ENCODE data around the gene CEND1. TPM values are rescaled to one million over a fixed set of nuclear protein-coding genes. Genes with fewer than 3 reads are reported as not detected.

The CEND1 gene
- total RNA-seq, result 0.12 TPM

GRCh38 chr11:789943-790342 lies at the start of gene CEND1:
TSS of gene CEND1 (minus strand) at chr11:790090. CDS start at chr11:788576, 1,514 bp downstream.

GRCh38 chr11:832529-833113 lies 42.7 kb upstream of the CEND1 start, which contains the start of gene CD151:
TSS of gene CD151 (plus strand) at chr11:832952. CDS start at chr11:836070, 3,118 bp downstream.

GRCh38 chr11:827897-828192 lies 38.0 kb upstream of the CEND1 start, which contains the start of gene CRACR2B:
TSS of gene CRACR2B (plus strand) at chr11:827919. CDS start at chr11:828608, 689 bp downstream.

GRCh38 chr11:818396-819128 lies 28.7 kb upstream of the CEND1 start, which contains the start of gene PNPLA2:
TSS of gene PNPLA2 (plus strand) at chr11:818914. CDS start at chr11:819719, 805 bp downstream.

GRCh38 chr11:809287-810039 lies 19.6 kb upstream of the CEND1 start, which contains the start of gene RPLP2:
TSS of gene RPLP2 (plus strand) at chr11:809967. CDS start at chr11:810235, 268 bp downstream.

GRCh38 chr11:798093-798713 lies 8.3 kb upstream of the CEND1 start, which contains the start of gene SLC25A22:
TSS of gene SLC25A22 (minus strand) at chr11:798281. CDS start at chr11:795006, 3,275 bp downstream.

GRCh38 chr11:777288-778255 lies 12.3 kb downstream of the CEND1 start, which contains the start of gene GATD1:
TSS of gene GATD1 (minus strand) at chr11:777487. CDS start at chr11:777462, 25 bp downstream.

GRCh38 chr11:747158-748006 lies 42.5 kb downstream of the CEND1 start, which contains the start of gene TALDO1:
TSS of gene TALDO1 (plus strand) at chr11:747464. CDS start at chr11:747482, 18 bp downstream.

Small RNAs within 50 kb of the gene (small RNA-seq; reads per million reads assigned to genes)
- not detected for gene SNORA52 (ENCODE audit: low replicate concordance)

Other genes starting within 250 kb of the CEND1 start
- gene LMNTD2, start 229.4 kb downstream of the CEND1 start, total RNA-seq, result 2.3 TPM
- gene RASSF7, start 229.1 kb downstream of the CEND1 start, total RNA-seq, result 55.8 TPM
- gene PHRF1, start 213.6 kb downstream of the CEND1 start, total RNA-seq, result 29.7 TPM
- gene IRF7, start 174.1 kb downstream of the CEND1 start, total RNA-seq, result 18.1 TPM
- 21.3 TPM for gene CDHR5, start 165.1 kb downstream of the CEND1 start, total RNA-seq
- 7.6 TPM for gene SCT, start 162.9 kb downstream of the CEND1 start, total RNA-seq
- 1.3 TPM for gene DRD4, start 152.8 kb downstream of the CEND1 start, total RNA-seq
- gene DEAF1, start 94.9 kb downstream of the CEND1 start, total RNA-seq, result 27.9 TPM
- 16.8 TPM for gene TMEM80, start 94.3 kb downstream of the CEND1 start, total RNA-seq
- gene EPS8L2, start 83.9 kb downstream of the CEND1 start, total RNA-seq, result 137 TPM
- 118 TPM for gene TALDO1, start 42.6 kb downstream of the CEND1 start, total RNA-seq
- 67.5 TPM for gene GATD1, start 12.6 kb downstream of the CEND1 start, total RNA-seq
- gene SLC25A22, start 8.2 kb upstream of the CEND1 start, total RNA-seq, result 10.7 TPM
- 19.7 TPM for gene PIDD1, start 15.1 kb upstream of the CEND1 start, total RNA-seq
- gene RPLP2, start 19.9 kb upstream of the CEND1 start, total RNA-seq, result 558 TPM
- gene PNPLA2, start 28.8 kb upstream of the CEND1 start, total RNA-seq, result 76.7 TPM
- 12.9 TPM for gene CRACR2B, start 37.8 kb upstream of the CEND1 start, total RNA-seq
- 153 TPM for gene CD151, start 42.9 kb upstream of the CEND1 start, total RNA-seq
- 39.9 TPM for gene POLR2L, start 52.4 kb upstream of the CEND1 start, total RNA-seq
- 75.3 TPM for gene TSPAN4, start 52.8 kb upstream of the CEND1 start, total RNA-seq
- gene CHID1, start 120.7 kb upstream of the CEND1 start, total RNA-seq, result 55.0 TPM
- 93.0 TPM for gene AP2A2, start 135.8 kb upstream of the CEND1 start, total RNA-seq
- gene MUC6, start 246.6 kb upstream of the CEND1 start, total RNA-seq, result 5.0 TPM